ENCODE measurements around the gene PPP2R5A.
"Not testable (repeated sequence)": the region's sequence is repeated elsewhere in the genome, so short reads cannot be mapped to it uniquely, and the experiment has no call there.

The PPP2R5A gene

DNA sequence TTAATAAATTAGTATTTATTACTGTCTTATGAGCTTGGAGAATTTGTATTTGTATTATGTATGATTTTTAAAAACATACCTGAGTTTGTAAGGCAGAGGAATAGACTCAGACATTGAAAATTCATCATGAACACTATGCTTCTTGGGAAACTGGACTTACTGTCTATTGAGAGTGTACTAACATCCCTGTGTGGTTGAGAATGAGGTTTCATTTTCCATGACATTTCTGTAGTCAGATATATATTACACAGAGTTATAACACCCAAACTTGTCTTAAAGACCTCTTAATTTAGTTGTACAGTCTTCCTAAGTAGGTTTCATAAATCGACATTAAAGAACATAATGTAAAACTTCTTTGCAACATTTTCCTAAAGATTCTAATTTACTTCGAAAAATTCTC, 30.0 kb downstream of the PPP2R5A start:
- Histone ChIP-seq H3F3A (ENCODE audit: insufficient read depth) (peaks cover 7% of the 10 kb centered on the region; the same call in 1 of the 2 replicates), H2AFZ (ENCODE audit: low read depth, low read length, severe bottlenecking) (no peak overlapping the region), H3K9ac (ENCODE audit: low read length) (no peak overlapping the region), H3K4me3 (ENCODE audit: insufficient read depth, low read length, poor library complexity, severe bottlenecking) (no peak overlapping the region), H3K27me3 (ENCODE audit: low read length) (no peaks in the 10 kb centered on the region), H3K36me3 (ENCODE audit: low read length) (no peaks in the 10 kb centered on the region), H3K9me3 (ENCODE audit: insufficient read depth, low read length) (no peaks in the 10 kb centered on the region), H4K20me1 (ENCODE audit: low read depth, low read length) (peaks cover 8% of the 10 kb centered on the region), H3K9me2 (replicated peaks; ENCODE audit: insufficient read depth, low read length) (no peaks in the 10 kb centered on the region), H3K27ac (ENCODE audit: low read depth, low read length) (no peak overlapping the region), H3K79me2 (ENCODE audit: insufficient read depth, low read length) (peaks cover 89% of the 10 kb centered on the region), H3K4me2 (ENCODE audit: low read depth, low read length, poor library complexity, severe bottlenecking) (no peak overlapping the region)
- TF ChIP-seq EZH2phosphoT487 (conservative IDR thresholded peaks at IDR 0.05; ENCODE audit: low read length): no peak
- TF ChIP-seq, protein P1, sequence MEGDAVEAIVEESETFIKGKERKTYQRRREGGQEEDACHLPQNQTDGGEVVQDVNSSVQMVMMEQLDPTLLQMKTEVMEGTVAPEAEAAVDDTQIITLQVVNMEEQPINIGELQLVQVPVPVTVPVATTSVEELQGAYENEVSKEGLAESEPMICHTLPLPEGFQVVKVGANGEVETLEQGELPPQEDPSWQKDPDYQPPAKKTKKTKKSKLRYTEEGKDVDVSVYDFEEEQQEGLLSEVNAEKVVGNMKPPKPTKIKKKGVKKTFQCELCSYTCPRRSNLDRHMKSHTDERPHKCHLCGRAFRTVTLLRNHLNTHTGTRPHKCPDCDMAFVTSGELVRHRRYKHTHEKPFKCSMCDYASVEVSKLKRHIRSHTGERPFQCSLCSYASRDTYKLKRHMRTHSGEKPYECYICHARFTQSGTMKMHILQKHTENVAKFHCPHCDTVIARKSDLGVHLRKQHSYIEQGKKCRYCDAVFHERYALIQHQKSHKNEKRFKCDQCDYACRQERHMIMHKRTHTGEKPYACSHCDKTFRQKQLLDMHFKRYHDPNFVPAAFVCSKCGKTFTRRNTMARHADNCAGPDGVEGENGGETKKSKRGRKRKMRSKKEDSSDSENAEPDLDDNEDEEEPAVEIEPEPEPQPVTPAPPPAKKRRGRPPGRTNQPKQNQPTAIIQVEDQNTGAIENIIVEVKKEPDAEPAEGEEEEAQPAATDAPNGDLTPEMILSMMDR (IDR thresholded peaks at IDR 0.05; ENCODE audit: insufficient read depth, low read length, poor library complexity, severe bottlenecking): no peak

DNA sequence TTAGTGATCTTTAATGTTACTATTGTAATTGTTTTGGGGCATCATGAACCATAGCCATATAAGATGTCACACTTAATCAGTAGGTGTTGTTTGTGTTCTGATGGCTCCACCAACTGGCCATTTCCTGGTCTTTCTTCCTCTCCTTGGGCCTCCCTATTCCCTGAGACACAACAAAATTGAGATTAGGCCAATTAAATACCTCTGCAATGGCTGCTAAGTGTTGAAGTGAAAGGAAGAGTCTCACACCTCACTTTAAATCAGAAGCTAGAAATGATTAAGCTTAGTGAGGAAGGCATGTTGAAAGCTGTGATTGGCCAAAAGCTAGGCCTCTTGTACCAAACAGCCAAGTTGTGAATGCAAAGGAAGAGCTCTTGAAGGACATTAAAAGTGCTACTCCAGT, 30.7 kb downstream of the PPP2R5A start:
- Histone ChIP-seq H3K79me2 (ENCODE audit: insufficient read depth, low read length) (peaks cover 82% of the 10 kb centered on the region), H3K27ac (ENCODE audit: low read depth, low read length) (no peak overlapping the region), H4K20me1 (ENCODE audit: low read depth, low read length) (peaks cover 8% of the 10 kb centered on the region)

DNA sequence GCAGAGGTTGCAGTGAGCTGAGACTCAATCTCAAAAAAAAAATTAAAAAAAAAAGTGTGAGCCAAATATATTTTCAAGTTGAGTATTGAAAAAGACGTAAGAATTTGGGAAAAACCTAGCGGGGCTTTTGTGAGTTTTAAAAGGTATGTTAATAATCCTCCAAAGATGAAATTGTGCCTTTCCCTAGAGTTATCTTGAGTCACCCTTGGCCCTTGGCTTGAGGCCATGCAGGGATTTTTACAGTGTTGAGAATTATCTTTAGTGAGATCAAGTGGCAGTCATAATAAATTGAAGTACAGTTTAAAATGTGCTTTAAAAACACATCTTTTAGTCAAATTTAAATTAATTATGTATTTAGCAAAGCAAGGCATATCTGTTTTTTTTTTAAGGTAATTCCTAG, 32.7 kb downstream of the PPP2R5A start:
- no peak overlapping the region for H2AFZ ChIP-seq (ENCODE audit: low read depth, low read length, severe bottlenecking)
- no peak overlapping the region for H3K9ac ChIP-seq (ENCODE audit: low read length)
- TF ChIP-seq, protein P1 (IDR thresholded peaks at IDR 0.05; ENCODE audit: insufficient read depth, low read length, poor library complexity, severe bottlenecking): no peak
- no peak for TF ChIP-seq EZH2phosphoT487 (conservative IDR thresholded peaks at IDR 0.05; ENCODE audit: low read length)
- no peak overlapping the region for H3K4me3 ChIP-seq (ENCODE audit: insufficient read depth, low read length, poor library complexity, severe bottlenecking)
- no peaks in the 10 kb centered on the region for H3K9me2 ChIP-seq (replicated peaks; ENCODE audit: insufficient read depth, low read length)
- H3K79me2 ChIP-seq (ENCODE audit: insufficient read depth, low read length): peaks cover 66% of the 10 kb centered on the region
- H3K27me3 ChIP-seq (ENCODE audit: low read length): no peaks in the 10 kb centered on the region
- H3F3A ChIP-seq (ENCODE audit: insufficient read depth): peaks cover 7% of the 10 kb centered on the region; the same call in 1 of the 2 replicates
- peaks cover 8% of the 10 kb centered on the region for H4K20me1 ChIP-seq (ENCODE audit: low read depth, low read length)
- no peaks in the 10 kb centered on the region for H3K36me3 ChIP-seq (ENCODE audit: low read length)
- H3K27ac ChIP-seq (ENCODE audit: low read depth, low read length): no peak overlapping the region
- no peaks in the 10 kb centered on the region for H3K9me3 ChIP-seq (ENCODE audit: insufficient read depth, low read length)
- no peak overlapping the region for H3K4me2 ChIP-seq (ENCODE audit: low read depth, low read length, poor library complexity, severe bottlenecking)

More for the DNA sequence above, 30.7 kb downstream of the PPP2R5A start:
- no peaks in the 10 kb centered on the region for H3K9me3 ChIP-seq (ENCODE audit: insufficient read depth, low read length)
- H2AFZ ChIP-seq (ENCODE audit: low read depth, low read length, severe bottlenecking): no peak overlapping the region
- no peak overlapping the region for H3K4me2 ChIP-seq (ENCODE audit: low read depth, low read length, poor library complexity, severe bottlenecking)
- H3K9ac ChIP-seq (ENCODE audit: low read length): no peak overlapping the region
- no peaks in the 10 kb centered on the region for H3K36me3 ChIP-seq (ENCODE audit: low read length)
- TF ChIP-seq, protein P1 (IDR thresholded peaks at IDR 0.05; ENCODE audit: insufficient read depth, low read length, poor library complexity, severe bottlenecking): no peak
- no peak for TF ChIP-seq EZH2phosphoT487 (conservative IDR thresholded peaks at IDR 0.05; ENCODE audit: low read length)
- H3F3A ChIP-seq (ENCODE audit: insufficient read depth): peaks cover 7% of the 10 kb centered on the region; the same call in 1 of the 2 replicates
- no peaks in the 10 kb centered on the region for H3K9me2 ChIP-seq (replicated peaks; ENCODE audit: insufficient read depth, low read length)
- H3K27me3 ChIP-seq (ENCODE audit: low read length): no peaks in the 10 kb centered on the region
- H3K4me3 ChIP-seq (ENCODE audit: insufficient read depth, low read length, poor library complexity, severe bottlenecking): no peak overlapping the region

DNA sequence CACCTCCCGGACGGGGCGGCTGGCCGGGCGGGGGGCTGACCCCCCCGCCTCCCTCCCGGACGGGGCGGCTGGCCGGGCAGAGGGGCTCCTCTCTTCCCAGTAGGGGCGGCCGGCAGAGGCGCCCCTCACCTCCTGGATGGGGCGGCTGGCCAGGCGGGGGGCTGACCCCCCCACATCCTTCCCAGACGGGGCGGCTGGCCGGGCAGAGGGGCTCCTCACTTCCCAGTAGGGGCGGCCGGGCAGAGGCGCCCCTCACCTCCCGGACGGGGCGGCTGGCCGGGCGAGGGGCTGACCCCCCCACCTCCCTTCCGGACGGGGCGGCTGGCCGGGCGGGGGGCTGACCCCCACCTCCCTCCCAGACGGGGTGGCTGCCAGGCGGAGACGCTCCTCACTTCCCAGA, 35.8 kb downstream of the PPP2R5A start:
- H3K4me3 ChIP-seq (ENCODE audit: insufficient read depth, low read length, poor library complexity, severe bottlenecking); H3K9me2 ChIP-seq (replicated peaks; ENCODE audit: insufficient read depth, low read length); H3K9me3 ChIP-seq (ENCODE audit: insufficient read depth, low read length); H3K36me3 ChIP-seq (ENCODE audit: low read length); H3K9ac ChIP-seq (ENCODE audit: low read length); H3K4me2 ChIP-seq (ENCODE audit: low read depth, low read length, poor library complexity, severe bottlenecking); H4K20me1 ChIP-seq (ENCODE audit: low read depth, low read length); H2AFZ ChIP-seq (ENCODE audit: low read depth, low read length, severe bottlenecking); H3F3A ChIP-seq (ENCODE audit: insufficient read depth); H3K27me3 ChIP-seq (ENCODE audit: low read length); H3K27ac ChIP-seq (ENCODE audit: low read depth, low read length): not testable (repeated sequence)
- peaks cover 60% of the 10 kb centered on the region for H3K79me2 ChIP-seq (ENCODE audit: insufficient read depth, low read length)

Data from SU-DHL-6 (cell line).